HG03139 (cell line): ENCODE data around the gene IGF2BP1.
"Not testable (repeated sequence)": the region's sequence is repeated elsewhere in the genome, so short reads cannot be mapped to it uniquely, and the experiment has no call there.

Experiments used
- ATAC-seq: cut with Tn5 transposase; IDR thresholded peaks from one replicate; pipeline ENCODE4 v1.9.1; 2021; ENCODE audit not compliant: unreplicated experiment

IGF2BP1 gene

GRCh38 chr17:48995304-48995973, 1.7 kb upstream of the IGF2BP1 start:
- ATAC-seq: no peak

GRCh38 chr17:48995974-48996721, 1.0 kb upstream of the IGF2BP1 start:
- ATAC-seq: no peak

GRCh38 chr17:48996722-48997102, 473 bp upstream of the IGF2BP1 start:
- ATAC-seq: no peak

- ATAC-seq: no peak
These were observed 822 bp downstream of the IGF2BP1 start for GRCh38 chr17:48997827-48998586.

- ATAC-seq: no peak
These were observed 1.6 kb downstream of the IGF2BP1 start for GRCh38 chr17:48998587-48999440.

GRCh38 chr17:49000943-49001342, 3.8 kb downstream of the IGF2BP1 start:
- ATAC-seq: no peak

- no peak for ATAC-seq
These were observed 4.5 kb downstream of the IGF2BP1 start for GRCh38 chr17:49001671-49002070.

GRCh38 chr17:49002331-49002730, 5.1 kb downstream of the IGF2BP1 start:
- no peak for ATAC-seq

GRCh38 chr17:49002766-49003165, 5.6 kb downstream of the IGF2BP1 start:
- ATAC-seq: no peak

- ATAC-seq: no peak
These were observed 6.6 kb downstream of the IGF2BP1 start for GRCh38 chr17:49003557-49004511.

- ATAC-seq: no peak
These were observed 8.0 kb downstream of the IGF2BP1 start for GRCh38 chr17:49005140-49005539.

GRCh38 chr17:49008908-49009307, 11.7 kb downstream of the IGF2BP1 start:
- not testable (repeated sequence) for ATAC-seq

- ATAC-seq: no peak
These were observed 15.6 kb downstream of the IGF2BP1 start for GRCh38 chr17:49012769-49013255.

- ATAC-seq: no peak
These were observed 16.4 kb downstream of the IGF2BP1 start for GRCh38 chr17:49013311-49014213.

GRCh38 chr17:49015179-49015923, 18.2 kb downstream of the IGF2BP1 start:
- no peak for ATAC-seq

- ATAC-seq: no peak
These were observed 19.0 kb downstream of the IGF2BP1 start for GRCh38 chr17:49015924-49016774.
